GM18505 (cell line): Measurements from ENCODE around the gene CDX1.

Experiments
- ATAC-seq: cut with Tn5 transposase; IDR thresholded peaks from one replicate; pipeline ENCODE4 v1.9.1; 2021; ENCODE audit not compliant: unreplicated experiment
- POLR2A ChIP-seq: IDR thresholded peaks from 4 replicates; pipeline ENCODE4 v1.6.1; 2011; ENCODE audit warnings: borderline replicate concordance; ENCODE audit not compliant: insufficient read depth, insufficient read length; ENCODE audit errors: extremely low read depth

CDX1 gene

GRCh38 chr5:150124596-150124995, 42.0 kb upstream of the CDX1 start:
- TF ChIP-seq POLR2A, result no peak
- no peak for ATAC-seq

DNA sequence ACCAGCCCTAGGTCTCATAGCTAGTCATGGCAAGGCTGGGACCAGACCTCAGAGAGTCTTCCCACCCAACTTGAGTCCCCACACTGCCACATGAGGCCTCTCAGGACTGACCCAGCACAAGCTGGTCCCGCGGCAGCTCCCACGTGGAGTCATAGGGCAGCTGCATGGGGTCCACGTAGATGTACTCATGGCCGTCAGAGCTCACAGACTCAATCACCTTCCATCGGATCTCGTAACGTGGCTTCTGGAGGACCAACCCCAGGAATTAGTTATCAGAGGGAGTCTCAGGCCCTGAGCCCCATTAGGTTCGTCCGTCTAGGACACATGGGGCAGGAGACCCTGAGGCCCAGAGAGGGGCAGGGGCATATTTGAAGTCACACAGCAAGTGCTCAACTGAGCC, 41.2 kb upstream of the CDX1 start:
- TF ChIP-seq POLR2A, result no peak
- no peak for ATAC-seq

DNA sequence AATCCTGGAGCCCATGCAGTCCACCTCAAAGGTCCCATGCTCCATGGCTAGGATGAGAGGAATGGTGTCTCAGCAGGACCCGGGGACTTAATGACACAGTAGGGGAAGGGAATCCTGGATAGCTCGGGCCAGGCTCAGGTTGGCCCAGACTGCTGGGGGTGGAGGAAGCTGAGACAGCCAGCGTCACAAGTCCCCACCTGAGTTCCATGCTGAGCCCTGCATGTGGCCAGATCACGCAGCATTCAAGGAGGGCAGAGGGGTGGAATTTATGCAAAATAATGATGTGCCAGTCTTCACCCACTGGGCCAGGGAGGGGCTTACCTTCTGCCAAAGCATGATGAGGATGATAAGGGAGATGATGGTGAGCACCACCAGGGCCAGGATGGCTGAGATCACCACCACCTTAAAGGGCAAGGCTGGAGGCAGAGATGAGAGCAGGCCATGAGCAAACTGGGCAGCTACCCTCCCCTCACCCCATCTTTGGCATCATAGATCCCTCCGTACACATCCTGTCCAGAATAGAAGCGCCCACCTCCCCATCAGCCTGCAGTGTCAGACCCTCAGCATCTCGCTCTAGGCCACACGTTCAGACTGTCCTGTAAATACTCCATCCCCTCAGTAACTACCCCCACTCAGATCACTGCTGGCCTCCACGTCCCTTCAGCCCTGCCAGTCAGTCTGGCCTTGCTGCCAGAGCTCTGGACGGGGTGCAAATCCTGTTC, 40.2 kb upstream of the CDX1 start:
- no peak for ATAC-seq
- TF ChIP-seq POLR2A, result no peak

DNA sequence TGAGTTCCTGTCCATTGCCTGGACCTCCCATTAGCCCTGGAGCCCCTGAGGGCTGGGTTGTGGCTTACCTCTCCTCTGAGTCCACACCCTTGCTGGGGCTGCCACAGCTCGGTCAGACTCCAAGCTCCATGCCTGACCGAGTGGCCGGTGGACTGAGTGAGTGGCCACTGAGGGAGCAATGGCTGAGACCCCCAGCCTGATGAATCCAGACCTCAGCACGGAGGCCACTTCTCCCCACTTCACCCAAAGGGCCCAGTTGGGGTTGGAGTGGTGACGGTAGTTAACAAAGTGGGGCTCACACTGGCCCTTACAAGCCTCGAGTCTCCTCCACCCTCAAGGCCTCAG, 39.7 kb upstream of the CDX1 start:
- no peak for ATAC-seq
- no peak for TF ChIP-seq POLR2A

DNA sequence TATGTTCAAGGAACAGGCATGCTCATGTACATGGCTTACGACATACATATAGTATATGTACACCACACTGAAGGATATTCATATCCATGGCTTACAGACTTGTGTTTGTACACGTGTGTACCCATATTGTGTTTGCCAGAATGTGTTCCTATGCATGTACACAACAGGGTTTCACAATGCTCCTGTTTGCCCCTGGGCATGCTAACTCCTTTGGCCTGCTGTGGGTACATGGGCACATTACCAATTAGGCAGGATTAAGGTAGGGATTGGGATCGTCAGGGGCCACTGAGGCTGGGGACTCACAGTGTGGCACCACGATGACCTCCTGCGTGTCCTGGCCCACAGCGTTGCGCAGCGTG, 37.1 kb upstream of the CDX1 start:
- no peak for ATAC-seq
- TF ChIP-seq POLR2A, result no peak

DNA sequence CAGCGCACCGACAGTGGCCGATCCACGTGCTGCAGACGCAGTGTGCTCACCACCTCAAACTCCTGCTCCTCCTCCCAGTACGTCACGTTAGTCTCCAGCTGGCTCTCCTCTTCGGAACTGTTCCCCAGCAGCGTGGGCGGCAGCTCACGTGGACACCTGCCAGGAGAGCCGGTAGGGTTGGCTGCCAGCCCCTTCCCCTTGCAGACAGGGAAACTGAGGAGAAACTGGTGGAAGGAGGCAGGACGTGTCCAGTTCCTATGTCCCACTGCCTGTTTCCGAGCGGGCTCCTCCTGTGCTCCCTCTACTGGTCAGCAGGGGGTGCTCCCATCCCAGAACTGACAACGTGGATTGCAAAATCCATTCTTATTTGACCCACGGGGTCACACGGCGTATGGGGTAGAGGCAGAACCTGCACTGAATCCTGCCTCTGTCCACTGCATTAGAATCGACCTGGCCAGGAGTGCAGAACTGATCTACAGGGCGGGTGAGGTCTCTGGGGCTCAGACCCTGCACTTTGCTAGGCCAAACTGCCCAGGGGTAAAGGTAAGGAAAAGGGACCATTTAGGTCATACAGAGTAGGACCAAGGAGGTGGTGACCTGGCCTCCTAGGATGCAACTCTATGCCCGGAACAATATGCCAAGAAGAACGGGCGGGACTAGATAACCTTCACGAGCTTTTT, 36.6 kb upstream of the CDX1 start:
- ATAC-seq, result no peak
- no peak for TF ChIP-seq POLR2A

GRCh38 chr5:150130493-150130922, 36.1 kb upstream of the CDX1 start:
- ATAC-seq, result no peak
- no peak for TF ChIP-seq POLR2A

DNA sequence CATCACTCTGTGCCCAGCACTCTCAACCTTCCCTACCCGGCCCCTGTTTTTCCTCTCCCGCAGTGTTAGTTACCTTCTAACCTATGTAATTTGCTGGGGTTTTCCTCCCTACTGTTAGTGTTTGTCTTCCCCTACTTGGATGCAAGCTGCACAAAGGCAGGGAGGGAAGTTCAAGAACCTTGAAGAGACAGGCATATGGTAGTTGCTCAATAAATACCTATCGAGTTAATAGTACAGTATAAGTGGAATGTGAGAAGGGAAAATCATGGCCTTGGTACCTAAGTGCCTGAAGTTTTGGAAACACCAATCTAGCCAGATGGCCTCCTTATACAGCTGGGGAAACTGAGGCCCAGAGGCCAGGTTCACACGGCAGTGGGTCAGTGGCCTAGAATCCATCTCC, 35.1 kb upstream of the CDX1 start:
- TF ChIP-seq POLR2A, result no peak
- ATAC-seq, result no peak

DNA sequence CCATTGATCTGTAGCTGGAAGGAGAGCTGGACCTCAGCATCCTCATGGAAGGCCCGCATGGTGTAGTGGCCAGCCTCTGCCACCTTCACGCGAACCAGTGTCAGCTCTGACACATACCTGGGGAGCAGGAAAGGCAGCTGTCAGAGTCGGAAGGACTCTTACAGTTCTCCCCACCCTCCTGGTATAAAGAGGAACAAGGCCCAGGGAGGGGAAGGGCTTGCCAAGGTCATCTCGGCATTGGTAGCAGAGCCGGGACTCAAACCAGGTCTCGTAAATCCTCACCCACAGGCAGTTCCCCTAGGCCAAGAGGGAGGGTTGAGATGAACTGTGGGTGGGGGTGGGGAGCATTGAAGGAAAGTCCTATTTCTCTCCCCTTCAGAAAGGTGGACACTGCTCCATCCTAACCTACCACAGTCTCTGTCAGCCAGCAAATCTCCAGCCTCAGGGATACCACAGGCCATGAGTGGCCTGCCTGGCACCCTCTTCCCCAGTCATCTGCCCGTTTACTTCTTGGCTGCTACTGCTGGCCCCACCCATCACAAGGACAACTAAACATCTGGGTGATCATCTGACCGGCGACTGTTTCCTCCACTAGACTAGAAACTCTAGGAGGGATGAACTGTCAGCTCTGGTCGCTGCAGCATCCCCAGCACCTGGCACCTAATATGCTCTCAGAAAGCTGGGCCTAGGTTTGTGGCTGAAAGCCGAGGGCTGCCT, 34.4 kb upstream of the CDX1 start:
- no peak for TF ChIP-seq POLR2A
- ATAC-seq, result no peak

DNA sequence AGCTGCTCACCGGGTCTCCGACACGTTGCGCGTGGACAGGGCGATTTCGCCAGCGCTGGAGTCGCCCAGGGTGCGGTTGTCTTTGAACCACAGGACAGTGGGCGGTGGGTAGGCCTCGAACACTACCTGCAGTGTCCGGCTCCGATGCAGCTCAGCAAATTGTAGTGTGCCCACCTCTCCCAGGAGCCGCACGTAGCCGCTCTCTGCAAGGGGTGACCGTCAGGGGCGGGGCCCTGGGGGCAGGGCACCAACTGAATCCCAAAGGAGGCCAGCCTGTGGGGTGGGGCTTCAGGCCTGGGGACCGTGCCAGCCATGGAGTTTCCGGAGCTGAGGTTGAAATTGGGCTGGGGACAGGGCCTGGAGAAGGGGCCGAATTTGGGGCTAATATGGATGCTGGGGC, 33.8 kb upstream of the CDX1 start:
- ATAC-seq, result no peak
- no peak for TF ChIP-seq POLR2A

- TF ChIP-seq POLR2A, result no peak
- no peak for ATAC-seq
These were observed 32.9 kb upstream of the CDX1 start for GRCh38 chr5:150133581-150134197.

DNA sequence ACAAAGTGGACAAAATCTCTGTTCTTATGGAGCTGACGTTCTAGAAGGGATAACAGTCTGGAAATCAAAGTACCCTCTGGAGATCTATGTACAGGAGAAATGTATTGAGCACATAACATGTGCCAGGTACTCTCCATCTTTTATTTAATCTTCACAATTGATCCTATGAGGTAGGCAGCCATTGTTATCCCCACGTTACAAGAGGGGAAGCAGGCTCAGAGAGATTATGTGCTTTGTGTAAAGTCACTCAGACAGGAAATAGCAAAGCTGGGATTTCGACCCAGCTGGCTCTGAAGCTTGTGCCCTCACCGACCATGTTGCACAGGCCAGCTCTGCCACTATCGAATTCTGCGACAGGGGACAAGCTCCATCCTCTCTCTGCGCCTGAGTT, 32.4 kb upstream of the CDX1 start:
- ATAC-seq, result no peak
- TF ChIP-seq POLR2A, result no peak

GRCh38 chr5:150135557-150136304, 30.8 kb upstream of the CDX1 start:
- TF ChIP-seq POLR2A, result no peak
- ATAC-seq, result no peak
